ENCODE measurements around the gene ASGR1. TPM values are rescaled to one million over a fixed set of nuclear protein-coding genes. Genes with fewer than 3 reads are reported as not detected.
"Not testable (repeated sequence)": the region's sequence is repeated elsewhere in the genome, so short reads cannot be mapped to it uniquely, and the experiment has no call there.

Gene ASGR1
- total and polyA plus RNA-seq, 3 donors from 2014 or later: 11.5 to 21.3 (median 19.1) TPM

DNA sequence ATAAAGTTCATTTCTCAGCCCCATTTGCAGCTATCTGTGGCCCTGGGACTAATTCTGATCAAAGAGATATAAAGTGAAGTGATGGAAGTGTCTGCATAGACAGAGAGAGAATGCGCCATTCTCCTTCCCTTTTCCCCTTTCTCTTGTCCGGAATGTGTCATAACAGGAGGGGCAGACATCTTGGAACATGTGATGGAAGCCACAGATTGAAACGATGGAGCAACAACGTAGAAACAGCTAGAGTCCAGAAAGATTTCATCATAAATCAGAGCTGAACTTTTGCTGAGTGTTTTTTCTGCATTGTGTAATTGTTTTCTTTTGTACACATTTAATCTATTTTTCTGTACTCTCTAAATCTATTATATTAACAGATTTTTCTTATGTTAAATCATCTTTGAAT is 11.3 kb downstream of the ASGR1 start:
- no peaks in the 10 kb centered on the region for H3K36me3 ChIP-seq (ENCODE audit: low read depth, missing control alignments)
- no peak for DNase-seq
- intact Hi-C loops (cut with DNase I; ENCODE audit: low total_unique reads): no loop called here
- no peak overlapping the region for H3K27ac ChIP-seq
- H3K27me3 ChIP-seq: no peaks in the 10 kb centered on the region
- H3K4me3 ChIP-seq: no peak overlapping the region
- 65 to 84% methylated on average over 4 of the region's 4 CpGs for WGBS, 2 donors
- H3K4me1 ChIP-seq: no peaks in the 10 kb centered on the region
- TF ChIP-seq, protein P1, sequence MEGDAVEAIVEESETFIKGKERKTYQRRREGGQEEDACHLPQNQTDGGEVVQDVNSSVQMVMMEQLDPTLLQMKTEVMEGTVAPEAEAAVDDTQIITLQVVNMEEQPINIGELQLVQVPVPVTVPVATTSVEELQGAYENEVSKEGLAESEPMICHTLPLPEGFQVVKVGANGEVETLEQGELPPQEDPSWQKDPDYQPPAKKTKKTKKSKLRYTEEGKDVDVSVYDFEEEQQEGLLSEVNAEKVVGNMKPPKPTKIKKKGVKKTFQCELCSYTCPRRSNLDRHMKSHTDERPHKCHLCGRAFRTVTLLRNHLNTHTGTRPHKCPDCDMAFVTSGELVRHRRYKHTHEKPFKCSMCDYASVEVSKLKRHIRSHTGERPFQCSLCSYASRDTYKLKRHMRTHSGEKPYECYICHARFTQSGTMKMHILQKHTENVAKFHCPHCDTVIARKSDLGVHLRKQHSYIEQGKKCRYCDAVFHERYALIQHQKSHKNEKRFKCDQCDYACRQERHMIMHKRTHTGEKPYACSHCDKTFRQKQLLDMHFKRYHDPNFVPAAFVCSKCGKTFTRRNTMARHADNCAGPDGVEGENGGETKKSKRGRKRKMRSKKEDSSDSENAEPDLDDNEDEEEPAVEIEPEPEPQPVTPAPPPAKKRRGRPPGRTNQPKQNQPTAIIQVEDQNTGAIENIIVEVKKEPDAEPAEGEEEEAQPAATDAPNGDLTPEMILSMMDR (IDR thresholded peaks at IDR 0.05): no peak
- TF ChIP-seq POLR2A (IDR thresholded peaks at IDR 0.05): no peak
- no peaks in the 10 kb centered on the region for H3K9me3 ChIP-seq

DNA sequence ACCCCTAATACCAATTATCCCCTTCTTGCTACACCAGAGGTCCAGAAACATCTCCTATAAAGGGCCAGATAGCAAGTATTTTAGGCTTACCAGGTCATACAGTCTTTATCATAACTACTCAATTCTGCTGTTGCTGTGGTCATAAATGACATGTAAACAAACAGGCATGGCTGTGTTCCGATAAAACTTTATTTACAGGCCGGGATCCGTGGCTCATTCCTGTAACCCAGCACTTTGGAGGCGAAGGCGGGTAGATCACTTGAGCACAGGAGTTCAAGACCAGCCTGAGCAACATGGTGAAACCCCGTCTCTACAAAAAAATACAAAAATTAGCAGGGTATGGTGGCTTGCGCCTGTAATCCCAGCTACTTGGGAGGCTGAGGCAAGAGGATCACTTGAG is 12.3 kb downstream of the ASGR1 start:
- no peaks in the 10 kb centered on the region for H3K4me1 ChIP-seq
- H3K27me3 ChIP-seq: no peaks in the 10 kb centered on the region
- TF ChIP-seq, protein P1 (IDR thresholded peaks at IDR 0.05): no peak
- TF ChIP-seq POLR2A (IDR thresholded peaks at IDR 0.05): no peak
- no peak for DNase-seq
- no peak overlapping the region for H3K4me3 ChIP-seq
- 91 to 94% methylated on average over 7 of the region's 7 CpGs for WGBS, 2 donors
- intact Hi-C loops (cut with DNase I; ENCODE audit: low total_unique reads): no loop called here
- no peaks in the 10 kb centered on the region for H3K36me3 ChIP-seq (ENCODE audit: low read depth, missing control alignments)
- H3K27ac ChIP-seq: no peak overlapping the region
- no peaks in the 10 kb centered on the region for H3K9me3 ChIP-seq

DNA sequence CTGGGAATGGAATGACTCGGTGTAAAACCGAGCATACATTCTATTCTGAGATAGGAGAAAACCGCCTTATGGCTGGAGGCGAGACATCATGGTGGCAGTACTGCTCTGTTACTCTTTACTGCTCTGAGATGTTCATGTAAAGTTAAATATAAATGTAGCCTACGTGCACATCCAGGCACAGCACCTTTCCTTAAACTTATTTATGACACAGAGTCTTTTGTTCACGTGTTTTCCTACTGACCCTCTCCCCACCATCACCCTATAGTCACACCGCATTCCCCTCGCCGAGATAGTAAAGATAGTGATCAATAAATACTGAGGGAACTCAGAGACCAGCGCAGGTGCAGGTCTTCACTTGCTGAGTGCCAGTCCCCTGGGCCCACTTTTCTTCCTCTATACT is 19.6 kb downstream of the ASGR1 start:
- intact Hi-C loops (cut with DNase I; ENCODE audit: low total_unique reads); H3K27me3 ChIP-seq; H3K4me1 ChIP-seq; H3K27ac ChIP-seq; H3K36me3 ChIP-seq (ENCODE audit: low read depth, missing control alignments); H3K4me3 ChIP-seq; H3K9me3 ChIP-seq; DNase-seq: not testable (repeated sequence)
- 64 to 77% methylated on average over 10 of the region's 10 CpGs for WGBS, 2 donors

DNA sequence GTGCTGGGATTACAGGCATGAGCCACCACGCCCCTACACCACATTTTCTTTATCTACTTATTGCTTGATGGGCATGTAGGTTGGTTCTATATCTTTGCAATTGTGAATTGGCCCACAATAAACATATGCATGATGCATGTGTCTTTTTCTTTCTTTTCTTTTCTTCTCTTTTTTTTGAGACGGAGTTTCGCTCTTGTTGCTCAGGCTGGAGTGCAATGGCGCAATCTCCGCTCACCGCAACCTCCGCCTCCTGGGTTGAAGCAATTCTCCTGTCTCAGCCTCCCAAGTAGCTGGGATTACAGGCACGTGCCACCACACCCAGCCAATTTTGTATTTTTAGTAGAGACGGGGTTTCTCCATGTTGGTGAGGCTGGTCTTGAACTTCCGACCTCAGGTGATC is 20.7 kb downstream of the ASGR1 start:
- intact Hi-C loops (cut with DNase I; ENCODE audit: low total_unique reads); H3K9me3 ChIP-seq; H3K4me3 ChIP-seq; DNase-seq; H3K36me3 ChIP-seq (ENCODE audit: low read depth, missing control alignments); H3K27ac ChIP-seq; H3K4me1 ChIP-seq; H3K27me3 ChIP-seq: not testable (repeated sequence)
- WGBS, 2 donors: 87 to 91% methylated on average over 10 of the region's 10 CpGs

DNA sequence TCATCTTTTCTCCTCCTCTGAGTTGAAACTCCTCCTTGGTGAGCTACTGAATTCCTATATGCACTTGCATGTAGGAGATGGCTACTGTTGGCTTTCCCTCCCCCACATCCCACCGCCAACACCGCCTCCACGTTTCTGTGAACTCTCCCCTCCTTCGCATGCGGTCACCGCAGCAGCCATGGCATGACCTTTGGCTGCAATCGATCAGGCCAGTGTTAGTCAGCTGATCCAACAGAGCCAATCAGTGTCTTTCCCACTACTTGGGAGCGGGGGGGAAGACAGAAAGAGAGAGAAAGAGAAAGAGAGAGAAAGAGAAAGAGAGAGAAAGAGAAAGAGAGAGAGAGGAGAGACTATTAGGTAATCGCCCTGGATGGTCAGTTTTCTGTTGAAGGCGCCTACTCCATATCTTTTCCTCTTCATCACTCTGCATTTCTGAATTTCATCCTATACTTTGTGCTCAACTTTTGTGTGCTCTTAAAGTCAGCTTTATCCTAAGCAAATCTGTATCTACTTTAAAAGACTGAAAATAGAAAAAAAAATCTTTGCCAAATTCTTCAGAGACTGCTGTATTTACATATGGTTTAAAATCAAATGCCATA is 22.7 kb downstream of the ASGR1 start:
- no peaks in the 10 kb centered on the region for H3K27me3 ChIP-seq
- TF ChIP-seq, protein P1 (IDR thresholded peaks at IDR 0.05): no peak
- TF ChIP-seq POLR2A (IDR thresholded peaks at IDR 0.05): no peak

DNA sequence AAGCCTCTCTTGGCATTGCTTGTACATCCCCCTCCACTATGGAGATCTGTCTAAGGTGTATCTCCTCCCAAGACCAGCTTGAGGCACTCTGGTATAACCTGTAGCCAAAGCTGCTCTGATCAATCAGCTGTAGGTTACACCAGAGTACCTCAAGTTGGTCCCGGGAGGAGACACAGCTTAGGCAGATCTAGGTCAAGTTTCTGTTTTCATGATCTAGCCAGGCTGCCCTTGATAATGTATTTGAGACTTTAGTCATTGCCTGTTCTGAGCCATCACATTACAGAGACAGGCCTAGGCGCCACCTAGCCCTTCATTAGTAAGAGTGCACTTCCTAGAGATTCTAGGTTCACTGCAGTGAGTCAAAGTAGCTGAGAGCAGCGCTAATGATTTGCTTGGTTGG is 31.4 kb downstream of the ASGR1 start:
- DNase-seq: no peak
- 62 to 80% methylated on average over 3 of the region's 3 CpGs for WGBS, 2 donors
- H3K27ac ChIP-seq: no peak overlapping the region
- no peak for TF ChIP-seq POLR2A (IDR thresholded peaks at IDR 0.05)
- TF ChIP-seq, protein P1 (IDR thresholded peaks at IDR 0.05): no peak
- no peaks in the 10 kb centered on the region for H3K4me1 ChIP-seq
- H3K27me3 ChIP-seq: no peaks in the 10 kb centered on the region
- H3K36me3 ChIP-seq (ENCODE audit: low read depth, missing control alignments): no peaks in the 10 kb centered on the region
- intact Hi-C loops (cut with DNase I; ENCODE audit: low total_unique reads): no loop called here
- no peak overlapping the region for H3K4me3 ChIP-seq
- H3K9me3 ChIP-seq: no peaks in the 10 kb centered on the region

More for the DNA sequence above, 22.7 kb downstream of the ASGR1 start:
- Histone ChIP-seq H3K27ac (no peak overlapping the region), H3K36me3 (ENCODE audit: low read depth, missing control alignments) (no peaks in the 10 kb centered on the region), H3K9me3 (no peaks in the 10 kb centered on the region), H3K4me3 (no peak overlapping the region), H3K4me1 (no peaks in the 10 kb centered on the region)
- no peak for DNase-seq
- 37 to 39% methylated on average over 10 of the region's 10 CpGs for WGBS, 2 donors
- intact Hi-C loops (cut with DNase I; ENCODE audit: low total_unique reads): no loop called here

All from testis (tissue), 3 donors.